Parietal lobe (tissue), 1 donor: ENCODE measurements around the gene FBXL16. TPM values are rescaled to one million over a fixed set of nuclear protein-coding genes. Genes with fewer than 3 reads are reported as not detected.

ENCODE experiments used
- total RNA-seq: library from RNA; depleted of rRNA; stranded (reverse); fragments of >200 nt; gene quantifications from one replicate; pipeline ENCODE4 v1.2.3, GENCODE V29; 2014

FBXL16 gene
- total RNA-seq, 1 donor from 2014 or later, result 10.6 TPM

Other genes with a start within 250 kb of the FBXL16 start
- 20.7 TPM for gene CAPN15, start 178.1 kb downstream of the FBXL16 start, total RNA-seq
- not detected for gene PRR35, start 145.4 kb downstream of the FBXL16 start, total RNA-seq
- 0.31 TPM for gene NHLRC4, start 138.8 kb downstream of the FBXL16 start, total RNA-seq
- gene PIGQ, start 135.8 kb downstream of the FBXL16 start, total RNA-seq, result 42.3 TPM
- gene RAB40C, start 115.7 kb downstream of the FBXL16 start, total RNA-seq, result 27.5 TPM
- 1.3 TPM for gene WFIKKN1, start 74.8 kb downstream of the FBXL16 start, total RNA-seq
- gene METTL26, start 69.5 kb downstream of the FBXL16 start, total RNA-seq, result 36.6 TPM
- gene MCRIP2, start 64.0 kb downstream of the FBXL16 start, total RNA-seq, result 8.1 TPM
- gene WDR90, start 56.4 kb downstream of the FBXL16 start, total RNA-seq, result 26.9 TPM
- 55.1 TPM for gene RHOT2, start 37.7 kb downstream of the FBXL16 start, total RNA-seq
- gene RHBDL1, start 30.1 kb downstream of the FBXL16 start, total RNA-seq, result 1.6 TPM
- 60.1 TPM for gene STUB1, start 25.4 kb downstream of the FBXL16 start, total RNA-seq
- gene JMJD8, start 21.5 kb downstream of the FBXL16 start, total RNA-seq, result 23.2 TPM
- gene WDR24, start 15.4 kb downstream of the FBXL16 start, total RNA-seq, result 6.6 TPM
- 17.5 TPM for gene METRN, start 9.3 kb upstream of the FBXL16 start, total RNA-seq
- gene ANTKMT, start 15.3 kb upstream of the FBXL16 start, total RNA-seq, result 21.0 TPM
- 7.5 TPM for gene CCDC78, start 20.6 kb upstream of the FBXL16 start, total RNA-seq
- 10.6 TPM for gene HAGHL, start 21.3 kb upstream of the FBXL16 start, total RNA-seq
- 84.2 TPM for gene CIAO3, start 35.2 kb upstream of the FBXL16 start, total RNA-seq
- not detected for gene MSLN, start 54.9 kb upstream of the FBXL16 start, total RNA-seq
- 15.3 TPM for gene RPUSD1, start 82.6 kb upstream of the FBXL16 start, total RNA-seq
- gene CHTF18, start 82.8 kb upstream of the FBXL16 start, total RNA-seq, result 21.0 TPM
- not detected for gene GNG13, start 94.9 kb upstream of the FBXL16 start, total RNA-seq